HG03469 (cell line): ENCODE results near the gene GPC6.
"Not testable (repeated sequence)": the region's sequence is repeated elsewhere in the genome, so short reads cannot be mapped to it uniquely, and the experiment has no call there.

ENCODE experiments used
- ATAC-seq: cut with Tn5 transposase; IDR thresholded peaks from one replicate; pipeline ENCODE4 v1.9.1; 2021; ENCODE audit warnings: mild to moderate bottlenecking, moderate library complexity, moderate number of reproducible peaks; ENCODE audit not compliant: unreplicated experiment

The GPC6 gene

DNA sequence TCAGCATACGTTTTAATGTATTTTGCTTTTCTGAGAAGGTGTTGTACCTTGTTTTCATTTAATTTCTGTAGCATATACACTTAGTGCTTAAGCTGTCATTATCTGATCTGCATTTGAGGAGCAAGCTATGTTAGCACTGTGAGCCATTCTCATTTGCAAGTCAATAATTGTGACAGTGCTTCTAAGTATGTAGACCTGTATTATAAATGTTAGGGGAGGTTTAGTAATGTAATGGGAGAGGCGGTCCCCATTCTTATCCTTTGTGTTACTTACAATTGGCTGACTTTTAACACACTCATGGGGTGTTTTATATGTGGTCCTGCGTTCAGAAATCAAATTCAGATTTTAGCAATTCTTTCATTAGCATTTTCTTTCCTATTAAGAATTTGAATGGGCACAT is 90.2 kb downstream of the GPC6 start:
- ATAC-seq: no peak

DNA sequence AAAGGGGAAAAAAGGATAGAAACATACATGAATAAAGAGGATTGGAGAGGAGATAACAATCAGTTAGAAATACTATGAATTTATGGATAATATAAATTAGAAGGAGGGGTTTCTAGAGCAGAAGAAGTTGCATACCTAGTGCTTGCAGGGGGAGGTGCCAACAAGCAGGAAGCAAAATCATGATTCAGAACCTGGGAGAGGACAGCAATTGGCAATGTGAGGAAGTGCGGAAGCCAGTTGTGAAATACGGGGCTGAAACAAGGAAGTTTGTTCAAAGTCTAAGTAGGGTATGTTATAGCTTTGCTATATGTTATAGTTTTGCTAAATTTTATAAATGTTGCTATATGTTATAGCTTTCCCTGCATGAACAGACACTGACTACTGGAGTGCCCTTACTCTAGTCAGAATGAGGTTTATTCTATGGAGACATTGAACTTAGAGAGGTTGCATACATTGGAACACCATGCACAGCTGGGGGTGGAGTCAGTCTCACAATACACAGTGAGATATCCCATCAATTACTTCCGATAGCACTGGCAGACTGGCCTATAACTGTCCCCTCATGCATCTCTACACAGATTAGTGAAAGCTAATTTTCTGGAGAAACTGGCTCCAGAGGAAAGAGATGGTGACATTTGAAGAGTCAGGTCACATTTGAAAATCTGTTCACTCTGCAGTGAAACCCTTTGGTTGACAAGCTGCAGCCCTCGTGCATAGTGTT is 92.1 kb downstream of the GPC6 start:
- ATAC-seq: no peak

DNA sequence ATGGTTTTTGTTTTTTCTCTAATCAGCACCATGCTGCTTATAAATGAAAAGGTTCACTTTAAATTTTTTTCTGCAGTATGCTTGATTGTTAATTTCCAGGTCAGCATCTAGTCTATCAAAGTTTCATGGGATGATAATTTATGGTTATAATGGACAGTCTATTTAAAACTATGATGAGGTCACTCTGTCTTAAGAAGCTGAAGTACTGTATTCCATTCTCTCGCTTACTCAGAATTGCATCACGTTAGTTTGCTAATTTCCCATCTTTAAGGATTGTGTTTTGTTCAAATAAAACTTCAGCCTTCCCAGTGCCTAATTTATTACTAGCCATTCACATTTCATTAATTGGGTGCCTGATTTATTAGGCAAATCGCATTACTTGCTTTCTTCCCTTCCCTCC is 94.3 kb downstream of the GPC6 start:
- no peak for ATAC-seq

DNA sequence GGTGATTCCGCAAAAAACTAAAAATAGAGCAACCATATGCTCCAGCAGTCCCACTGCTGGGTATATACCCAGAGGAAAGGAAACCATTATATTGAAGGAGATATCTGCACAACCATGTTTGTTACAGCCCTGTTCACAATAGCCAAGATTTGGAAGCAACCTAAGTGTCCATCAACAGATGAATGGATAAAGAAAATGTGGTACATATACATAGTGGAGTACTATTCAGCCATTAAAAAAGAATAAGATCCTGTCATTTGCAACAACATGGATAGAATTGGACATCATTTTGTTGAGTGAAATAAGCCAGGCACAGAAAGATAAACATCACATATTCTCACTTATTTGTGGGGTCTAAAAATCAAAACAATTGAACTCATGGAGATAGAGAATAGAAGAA is 97.3 kb downstream of the GPC6 start:
- not testable (repeated sequence) for ATAC-seq

DNA sequence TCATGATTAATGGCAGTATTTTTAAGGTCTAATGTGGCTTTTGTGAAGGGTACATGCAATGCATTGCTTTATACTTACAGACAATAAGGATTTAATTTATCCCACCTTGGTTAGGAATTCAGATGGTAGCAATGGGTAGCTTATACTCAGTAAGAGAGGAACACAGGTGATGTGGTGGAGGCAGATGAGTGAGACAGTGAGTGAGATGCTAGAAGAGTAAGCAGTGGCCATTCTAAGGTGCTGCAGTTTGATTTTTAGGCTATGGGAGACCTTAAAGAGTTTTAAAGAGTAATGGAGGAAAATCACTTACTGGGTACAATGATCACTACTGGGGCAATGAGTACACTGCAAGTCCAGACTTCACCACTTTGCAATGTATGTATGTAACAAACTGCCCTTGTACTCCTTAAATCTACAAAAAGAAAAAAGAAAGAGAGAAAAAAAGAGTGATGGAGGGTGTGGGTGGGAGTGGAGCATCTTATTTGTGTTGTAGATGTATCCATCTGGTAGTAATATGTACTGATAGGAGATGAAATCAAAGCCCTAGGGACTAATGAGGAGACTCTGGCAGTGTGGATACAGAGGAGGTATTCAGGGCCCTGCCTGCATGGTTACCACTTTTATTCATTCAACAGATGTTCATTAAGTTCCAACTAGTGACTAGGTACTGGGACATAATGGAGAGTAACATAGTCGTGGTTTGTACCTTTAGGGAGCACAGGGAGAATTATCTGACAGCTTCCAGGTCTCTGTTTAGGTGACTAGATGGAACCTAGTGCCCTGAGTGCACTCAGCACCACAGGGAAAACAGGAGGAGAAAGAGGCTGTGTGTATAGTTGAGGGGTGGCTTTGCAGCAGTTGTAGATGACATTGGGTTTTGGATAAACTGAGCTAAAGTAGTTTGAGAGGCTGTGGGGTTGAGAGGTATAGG is 99.0 kb downstream of the GPC6 start:
- ATAC-seq: no peak

DNA sequence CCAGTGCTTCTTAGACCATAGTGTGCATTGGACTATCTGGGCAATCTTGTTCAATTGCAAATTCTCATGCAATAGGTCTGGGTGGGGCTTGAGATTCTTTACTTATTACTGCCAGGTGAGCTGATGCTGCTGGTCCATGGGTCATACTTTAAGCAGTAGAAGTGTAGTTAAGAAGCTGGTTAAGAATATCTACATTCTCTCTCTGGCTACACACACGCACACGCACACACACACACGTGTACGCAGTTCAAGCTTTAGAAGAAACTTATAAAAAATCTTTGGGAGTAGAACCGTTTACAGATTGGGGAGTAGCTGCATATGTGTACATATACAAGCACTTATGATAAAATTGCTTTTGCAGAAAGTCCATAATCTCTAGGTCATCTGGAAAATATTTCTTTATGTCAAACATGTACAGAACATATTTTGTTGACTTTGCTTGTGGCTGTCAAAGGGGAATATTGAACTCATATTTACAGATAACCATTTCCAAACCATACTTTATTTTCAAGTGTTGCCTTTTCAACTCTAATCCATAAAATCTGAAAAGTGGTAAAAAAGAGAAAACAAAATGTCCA is 99.7 kb downstream of the GPC6 start:
- ATAC-seq: no peak

DNA sequence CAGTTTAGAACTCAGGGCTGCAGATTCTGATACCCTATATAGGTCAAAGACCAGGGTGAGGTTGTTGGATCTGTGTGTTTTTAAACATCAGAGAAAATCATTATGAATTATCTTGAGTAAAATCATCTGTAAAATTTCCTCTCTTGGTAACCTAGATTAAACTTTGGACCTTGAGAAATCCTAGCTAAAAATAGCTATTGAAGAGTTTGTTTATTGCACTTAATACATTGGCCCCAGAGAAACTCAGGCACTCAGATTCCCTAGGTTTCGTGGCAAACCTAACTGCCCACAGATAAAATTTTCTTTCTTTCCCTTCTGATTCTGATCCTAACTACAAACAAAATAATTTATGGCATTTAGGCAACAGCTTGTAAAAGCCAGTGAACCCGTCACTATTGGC is 102.3 kb downstream of the GPC6 start:
- no peak for ATAC-seq

DNA sequence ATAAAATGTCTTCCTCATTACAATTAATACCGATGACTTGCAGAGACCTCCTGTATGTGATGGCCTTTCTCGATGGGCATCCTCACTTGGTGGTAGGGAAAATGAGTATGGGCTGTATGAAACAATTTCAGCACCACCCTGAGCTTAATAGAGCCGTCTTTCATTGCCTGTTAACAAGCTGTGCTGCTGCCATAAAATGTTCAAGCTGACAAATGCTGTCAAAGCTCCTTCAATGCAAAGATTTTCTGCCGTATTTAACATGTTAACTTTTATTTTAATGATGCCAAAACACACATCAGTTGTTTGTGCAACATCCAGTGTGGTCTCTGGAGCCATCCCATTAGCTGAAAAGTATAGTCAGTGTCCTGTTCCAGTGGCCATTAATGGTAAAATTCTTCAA is 110.1 kb downstream of the GPC6 start:
- ATAC-seq: no peak

DNA sequence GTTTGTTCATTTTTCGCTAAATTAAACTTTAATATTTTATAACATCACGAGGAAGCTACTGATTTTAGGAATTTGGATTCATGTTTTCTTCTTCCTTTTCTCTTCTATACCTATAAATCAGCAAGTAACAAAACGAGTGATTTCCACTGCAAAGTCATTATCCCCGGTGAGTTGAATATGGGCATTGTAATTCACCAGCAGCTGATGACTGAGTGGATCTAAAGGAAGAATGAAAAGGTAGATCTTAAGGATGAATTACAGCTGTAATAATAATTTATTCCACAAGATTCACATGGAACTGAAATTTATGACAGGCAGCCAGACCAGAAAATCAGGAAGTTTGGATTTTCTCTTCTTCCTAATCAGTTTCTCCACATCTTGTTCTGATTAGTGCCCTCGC is 111.4 kb downstream of the GPC6 start:
- ATAC-seq: no peak

DNA sequence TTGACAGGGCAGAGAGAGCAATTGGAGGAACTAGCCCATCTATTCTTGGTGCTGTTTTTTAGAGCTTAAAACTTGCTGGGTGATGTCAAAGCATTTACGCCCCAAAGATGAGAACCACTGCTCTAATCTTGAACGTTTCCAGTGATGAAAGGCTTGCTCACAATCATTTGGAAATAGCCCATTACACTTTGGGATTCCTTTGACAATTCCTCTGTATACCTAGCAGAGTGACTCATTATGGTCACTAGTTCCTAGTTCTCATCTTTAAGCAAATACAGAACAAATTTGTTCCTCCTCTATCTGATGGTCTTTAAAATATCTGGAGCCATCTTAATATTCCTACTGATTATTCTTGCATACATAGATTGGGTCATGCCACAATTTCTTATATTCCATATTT is 112.3 kb downstream of the GPC6 start:
- no peak for ATAC-seq

DNA sequence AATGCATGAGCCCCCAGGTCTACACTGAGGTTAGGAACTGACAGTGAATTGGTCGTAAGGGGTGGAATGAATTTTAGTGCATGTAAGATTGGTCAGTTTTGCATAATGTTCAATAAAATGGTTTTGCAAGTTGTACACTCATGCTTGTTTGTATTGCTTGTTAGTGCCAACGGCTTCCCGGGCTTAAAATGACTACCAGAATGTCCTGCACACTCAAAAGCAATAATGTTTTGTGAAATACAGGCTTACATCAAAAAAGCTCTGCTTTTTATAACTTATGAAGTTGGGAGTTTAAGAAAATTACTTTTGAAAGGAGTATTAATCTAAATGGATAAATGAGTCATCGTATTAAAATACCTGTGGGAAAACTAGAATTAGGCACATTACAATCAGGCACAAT is 112.9 kb downstream of the GPC6 start:
- no peak for ATAC-seq

DNA sequence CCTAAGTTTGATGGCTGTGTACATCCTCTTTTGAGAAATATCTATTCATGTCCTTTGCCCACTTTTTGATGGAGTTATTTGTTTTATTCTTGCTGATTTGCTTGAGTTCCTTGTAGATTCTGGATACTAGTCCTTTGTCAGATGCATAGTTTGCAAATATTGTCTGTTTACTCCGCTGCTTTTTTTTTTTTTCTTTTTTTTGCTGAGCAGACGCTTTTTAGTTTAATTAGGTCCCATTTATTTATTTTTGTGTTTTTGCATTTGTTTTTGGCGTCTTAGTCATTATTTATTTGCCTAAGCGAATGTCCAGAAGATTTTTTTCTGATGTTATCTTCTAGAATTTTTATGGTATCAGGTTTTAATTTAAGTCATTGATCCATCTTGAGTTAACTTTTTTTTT is 114.9 kb downstream of the GPC6 start:
- ATAC-seq: no peak

DNA sequence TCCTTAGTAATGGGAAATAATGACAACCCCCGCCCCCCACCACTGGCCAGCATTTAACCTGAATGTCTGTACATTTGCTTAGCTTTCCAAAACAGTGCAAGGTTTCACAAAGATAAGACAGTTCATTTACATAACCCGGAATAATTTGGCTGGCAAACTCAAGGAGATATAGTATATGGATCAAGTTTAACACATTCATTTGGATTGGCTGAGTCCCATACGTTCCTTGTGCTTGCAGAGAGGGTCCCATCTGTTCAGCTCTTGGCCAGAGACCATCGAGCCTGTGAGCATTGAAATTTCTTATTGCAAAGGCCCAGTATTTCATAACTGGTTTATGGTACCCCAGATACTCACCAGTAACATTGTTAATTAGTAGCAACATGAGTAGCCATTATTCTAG is 116.5 kb downstream of the GPC6 start:
- ATAC-seq: no peak

DNA sequence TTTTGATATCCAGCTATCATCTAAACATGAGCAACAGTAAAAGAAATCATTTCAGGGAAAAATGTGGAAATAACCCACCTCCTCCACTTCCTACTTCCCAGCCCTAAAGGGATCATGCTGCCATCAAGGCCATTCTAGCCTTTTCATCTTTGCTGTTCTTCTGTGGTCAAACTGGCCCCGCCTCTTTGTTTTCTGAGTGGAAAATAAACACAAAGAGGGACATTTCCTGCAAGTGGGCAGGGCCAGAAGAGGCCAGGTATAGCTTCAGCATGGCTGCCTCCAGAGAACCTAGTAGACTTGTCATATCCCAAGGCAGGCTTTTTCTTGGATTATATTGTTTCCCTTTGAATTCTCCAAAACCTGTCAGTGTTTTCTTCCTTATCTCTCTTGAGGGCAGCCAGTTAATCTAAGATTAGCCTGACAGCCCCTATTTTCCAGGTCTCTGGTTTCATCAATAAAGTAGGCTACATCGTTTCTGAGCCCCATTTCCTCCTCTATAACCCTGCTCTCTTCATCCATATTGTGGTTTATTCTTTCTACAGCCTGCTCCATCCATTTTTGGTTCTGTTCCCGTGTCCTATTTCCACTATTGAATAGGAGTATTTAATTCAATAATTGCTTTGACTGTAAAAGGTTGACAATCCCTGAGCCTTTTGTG is 117.6 kb downstream of the GPC6 start:
- ATAC-seq: no peak

DNA sequence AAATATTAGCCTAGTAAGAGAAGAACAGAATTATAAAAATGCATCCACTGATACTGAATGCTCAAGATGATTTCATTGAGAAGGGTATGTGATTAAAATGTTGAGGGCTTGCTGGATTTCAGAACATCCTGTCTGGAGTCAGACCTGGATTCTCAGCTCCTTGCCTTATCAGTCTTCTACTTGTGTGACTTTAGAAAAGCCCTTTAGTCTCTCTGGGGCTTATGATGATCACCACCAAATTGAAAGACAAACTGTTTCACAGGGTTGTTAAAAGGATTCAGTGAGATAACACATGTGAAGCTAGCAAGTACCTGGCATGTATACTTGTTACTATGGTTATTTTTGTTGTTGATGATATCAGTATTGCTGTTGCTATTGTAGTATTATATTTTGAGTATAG is 118.4 kb downstream of the GPC6 start:
- no peak for ATAC-seq

DNA sequence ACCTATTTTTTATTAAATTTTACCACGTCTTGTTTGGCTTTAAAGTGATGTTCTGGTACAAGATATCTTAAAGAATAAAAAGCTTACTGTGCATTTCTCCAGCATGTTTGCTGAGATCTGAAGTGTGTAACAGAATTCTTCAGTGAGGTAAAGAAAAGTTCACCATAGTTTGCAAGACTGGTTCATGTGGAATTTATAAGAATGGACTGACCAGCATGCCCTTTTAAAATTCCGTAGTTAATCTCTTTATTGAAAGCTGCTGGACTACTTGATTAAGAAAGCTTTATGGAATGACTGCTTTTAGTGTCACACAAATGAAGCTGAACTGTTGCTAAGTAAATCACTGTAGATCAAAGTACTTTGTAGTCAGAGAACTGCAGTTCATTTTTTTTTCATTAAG is 119.2 kb downstream of the GPC6 start:
- no peak for ATAC-seq

DNA sequence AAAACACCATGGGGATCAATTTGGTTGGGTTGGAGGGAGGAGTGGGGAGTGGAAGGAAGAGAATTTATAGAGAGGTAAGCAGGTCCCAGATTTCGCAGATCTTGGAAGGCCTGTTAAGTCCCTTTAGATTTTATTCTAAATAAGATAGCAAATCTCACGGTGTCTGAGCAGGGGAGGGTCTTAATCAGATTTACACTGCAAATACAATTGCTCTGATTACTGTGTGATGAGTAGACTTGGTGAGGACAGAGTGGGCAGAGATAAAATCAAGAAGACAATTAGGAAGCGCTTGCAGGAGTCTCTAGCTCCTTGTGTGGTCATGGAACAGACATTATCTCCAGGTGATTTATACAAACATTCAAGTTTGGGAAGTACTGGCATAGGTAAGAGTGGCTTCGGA is 126.0 kb downstream of the GPC6 start:
- ATAC-seq: no peak

DNA sequence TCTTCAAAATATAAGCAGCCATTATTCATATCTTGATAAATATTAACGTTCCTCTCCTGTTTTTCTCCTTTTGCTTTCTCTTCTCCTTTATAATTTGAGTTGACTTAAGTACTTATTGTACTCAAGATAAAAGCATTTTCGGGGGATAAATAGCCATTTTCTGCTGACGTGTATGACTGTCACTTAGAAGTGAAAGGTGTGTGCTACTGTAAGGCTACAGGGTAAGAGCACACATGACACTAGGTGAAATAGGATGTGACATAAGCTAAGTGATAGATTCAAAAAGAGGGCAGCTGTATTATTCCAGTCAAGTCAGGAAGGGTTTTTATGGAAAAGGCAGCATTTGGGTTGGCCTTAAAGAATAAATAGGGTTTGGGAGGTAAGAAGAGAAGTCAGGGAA is 128.5 kb downstream of the GPC6 start:
- no peak for ATAC-seq

DNA sequence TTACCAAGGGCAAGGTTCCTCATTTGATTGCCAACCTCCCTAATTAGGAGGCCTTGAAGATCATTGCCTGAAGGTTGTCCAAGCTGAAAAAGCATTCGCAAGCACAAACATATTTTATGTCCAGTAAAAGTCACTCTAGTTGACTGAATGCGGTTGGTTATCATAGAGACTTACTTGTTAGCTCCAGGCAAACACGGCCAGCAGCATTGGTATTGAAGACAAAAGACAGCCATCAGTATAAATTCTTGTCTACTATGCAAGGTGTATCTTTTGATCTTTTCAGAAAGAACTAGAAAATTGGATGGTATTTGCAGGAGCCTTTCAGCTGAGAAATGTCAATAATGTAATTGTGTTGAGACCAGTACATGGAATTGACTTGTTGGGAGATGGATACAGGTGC is 129.9 kb downstream of the GPC6 start:
- no peak for ATAC-seq

DNA sequence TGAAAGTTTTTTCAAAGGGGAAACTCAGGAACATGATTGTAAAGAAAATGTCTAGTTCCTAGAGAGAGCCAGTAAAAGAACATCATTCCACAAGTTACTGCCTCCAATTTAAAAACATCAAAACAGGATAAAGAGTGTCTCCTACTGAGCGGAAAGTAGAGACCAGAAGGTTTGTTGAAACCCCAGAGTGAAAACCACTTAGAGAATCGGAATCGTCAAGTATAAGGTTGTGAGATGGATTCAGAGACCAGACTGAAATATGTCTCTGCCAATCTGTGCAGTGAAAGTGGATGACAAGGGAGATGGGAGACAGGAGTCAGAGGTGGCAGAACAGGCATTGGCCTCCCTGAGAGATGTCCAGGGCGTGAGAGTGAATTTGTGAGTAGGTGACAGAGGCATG is 133.4 kb downstream of the GPC6 start:
- ATAC-seq: no peak

DNA sequence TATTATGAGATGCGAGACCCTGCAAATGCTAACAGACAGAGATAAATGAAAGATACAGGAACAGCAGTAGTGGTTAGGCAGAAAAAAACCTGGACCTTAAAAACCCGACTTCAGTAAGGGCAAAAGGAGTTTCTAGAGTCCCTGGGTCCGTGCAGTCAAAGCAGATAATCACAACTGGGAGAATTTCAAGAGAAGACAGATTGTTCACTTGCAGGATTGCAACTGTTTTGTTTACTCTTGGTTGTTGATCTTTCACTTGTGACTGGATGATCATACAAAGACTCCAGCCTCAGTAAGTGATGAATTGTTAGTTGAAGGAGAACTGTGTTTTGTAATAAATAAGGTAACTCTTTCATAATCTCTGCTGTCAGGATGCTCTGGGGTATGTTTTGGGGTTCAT is 135.1 kb downstream of the GPC6 start:
- no peak for ATAC-seq
